MM.1S (cell line): ENCODE measurements around the gene CNTNAP2.

Experiments used
- DNase-seq: peaks from one replicate; pipeline ENCODE4 v3.0.0-alpha.2; 2015
- H2AFZ ChIP-seq: fragments of 300-600 bp; sonication (generic); 2 replicates; pipeline ENCODE4 v1.6.0; 2016; ENCODE audit warnings: antibody characterized with exemption, low read length
- H3F3A ChIP-seq: fragments of 300-600 bp; sonication (generic); 2 replicates; pipeline ENCODE4 v1.6.1; 2016; ENCODE audit warnings: mild to moderate bottlenecking, antibody characterized with exemption, low read length, moderate library complexity, mixed read lengths; ENCODE audit not compliant: insufficient read depth
- H3K27ac ChIP-seq: fragments of 300-600 bp; sonication (generic); 2 replicates; pipeline ENCODE4 v1.5.1; 2016; ENCODE audit warnings: mild to moderate bottlenecking, low read length
- H3K27me3 ChIP-seq: fragments of 300-600 bp; sonication (generic); replicated peaks from 2 replicates; pipeline ENCODE4 v1.6.0; 2016; ENCODE audit warnings: low read length; ENCODE audit not compliant: insufficient read depth
- H3K36me3 ChIP-seq: fragments of 300-600 bp; sonication (generic); replicated peaks from 2 replicates; pipeline ENCODE4 v1.6.1; 2016; ENCODE audit warnings: mild to moderate bottlenecking, low read length, mixed read lengths; ENCODE audit not compliant: insufficient read depth
- H3K4me1 ChIP-seq: fragments of 300-600 bp; sonication (generic); 2 replicates; pipeline ENCODE4 v1.6.1; 2016; ENCODE audit warnings: low read length, mixed read lengths
- H3K4me2 ChIP-seq: fragments of 300-600 bp; sonication (generic); 2 replicates; pipeline ENCODE4 v1.6.0; 2016; ENCODE audit warnings: low read depth, low read length
- H3K4me3 ChIP-seq: fragments of 300-600 bp; sonication (generic); 2 replicates; pipeline ENCODE4 v1.5.1; 2016; ENCODE audit warnings: low read length, mixed read lengths
- H3K79me2 ChIP-seq: fragments of 300-600 bp; sonication (generic); 2 replicates; pipeline ENCODE4 v1.6.1; 2016; ENCODE audit warnings: mixed run types, low read length, mixed read lengths
- H3K9ac ChIP-seq: fragments of 300-600 bp; sonication (generic); 2 replicates; pipeline ENCODE4 v1.6.1; 2016; ENCODE audit warnings: low read length, mixed read lengths
- H3K9me2 ChIP-seq: fragments of 300-600 bp; sonication (generic); replicated peaks from 2 replicates; pipeline ENCODE4 v1.6.1; 2016; ENCODE audit warnings: mild to moderate bottlenecking, low read length, mixed read lengths; ENCODE audit not compliant: insufficient read depth
- H3K9me3 ChIP-seq: fragments of 300-600 bp; sonication (generic); replicated peaks from 2 replicates; pipeline ENCODE4 v1.6.1; 2016; ENCODE audit warnings: mild to moderate bottlenecking, low read length, mixed read lengths; ENCODE audit not compliant: insufficient read depth
- H4K20me1 ChIP-seq: fragments of 300-600 bp; sonication (generic); 2 replicates; pipeline ENCODE4 v1.6.1; 2016; ENCODE audit warnings: mild to moderate bottlenecking, low read length, moderate library complexity, mixed read lengths; ENCODE audit not compliant: insufficient read depth
- CTCF ChIP-seq: fragments of 300-600 bp; sonication (generic); IDR thresholded peaks from 2 replicates; pipeline ENCODE4 v1.5.1; 2016; ENCODE audit warnings: antibody characterized with exemption, low read length, mixed read lengths
- EZH2 ChIP-seq: fragments of 300-600 bp; sonication (generic); optimal IDR thresholded peaks from 2 replicates; pipeline ENCODE3; 2017; ENCODE audit warnings: low read depth, mild to moderate bottlenecking, antibody characterized with exemption, low read length, mixed read lengths
- EZH2phosphoT487 ChIP-seq: fragments of 300-600 bp; sonication (generic); IDR thresholded peaks from 2 replicates; pipeline ENCODE4 v1.6.1; 2018; ENCODE audit warnings: antibody characterized with exemption, low read length

The CNTNAP2 gene

GRCh38 chr7:147638566-147638965, 1522.0 kb downstream of the CNTNAP2 start:
- H4K20me1 ChIP-seq = no peaks in the 10 kb centered on the region
- no peak for TF ChIP-seq CTCF
- no peak for TF ChIP-seq EZH2
- TF ChIP-seq EZH2phosphoT487 = no peak
- H3K27ac ChIP-seq = no peak overlapping the region
- H3K27me3 ChIP-seq = no peaks in the 10 kb centered on the region
- H3K4me1 ChIP-seq = no peaks in the 10 kb centered on the region
- H3K4me2 ChIP-seq = no peak overlapping the region
- H3K9ac ChIP-seq = no peak overlapping the region
- no peaks in the 10 kb centered on the region for H3K9me2 ChIP-seq
- no peak for DNase-seq
- no peak overlapping the region for H3K4me3 ChIP-seq
- H3K36me3 ChIP-seq = no peaks in the 10 kb centered on the region
- no peaks in the 10 kb centered on the region for H3K9me3 ChIP-seq
- no peak overlapping the region for H2AFZ ChIP-seq
- no peaks in the 10 kb centered on the region for H3F3A ChIP-seq
- no peaks in the 10 kb centered on the region for H3K79me2 ChIP-seq

DNA sequence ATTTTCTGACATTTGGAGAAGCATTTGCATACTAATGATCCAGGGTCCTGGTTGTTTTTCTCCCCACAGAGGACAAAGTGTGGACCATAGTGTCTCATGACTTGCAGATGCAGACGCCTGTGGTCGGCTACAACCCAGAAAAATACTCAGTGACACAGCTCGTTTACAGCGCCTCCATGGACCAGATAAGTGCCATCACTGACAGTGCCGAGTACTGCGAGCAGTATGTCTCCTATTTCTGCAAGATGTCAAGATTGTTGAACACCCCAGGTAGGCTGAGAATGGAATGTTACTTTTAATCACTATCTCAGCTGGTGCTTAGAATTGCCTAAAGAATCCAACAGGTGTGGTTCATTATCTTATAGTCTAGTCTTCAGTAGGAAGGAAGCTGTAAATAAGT, 1522.4 kb downstream of the CNTNAP2 start:
- no peaks in the 10 kb centered on the region for H3K4me1 ChIP-seq
- no peaks in the 10 kb centered on the region for H3F3A ChIP-seq
- no peak overlapping the region for H3K27ac ChIP-seq
- no peak overlapping the region for H3K9ac ChIP-seq
- no peak overlapping the region for H3K4me3 ChIP-seq
- H3K9me2 ChIP-seq = no peaks in the 10 kb centered on the region
- TF ChIP-seq CTCF (no peak), EZH2phosphoT487 (no peak), EZH2 (no peak)
- H3K27me3 ChIP-seq = no peaks in the 10 kb centered on the region
- H3K4me2 ChIP-seq = no peak overlapping the region
- no peaks in the 10 kb centered on the region for H4K20me1 ChIP-seq
- H3K9me3 ChIP-seq = no peaks in the 10 kb centered on the region
- no peaks in the 10 kb centered on the region for H3K36me3 ChIP-seq
- H3K79me2 ChIP-seq = no peaks in the 10 kb centered on the region
- no peak overlapping the region for H2AFZ ChIP-seq
- DNase-seq = no peak

DNA sequence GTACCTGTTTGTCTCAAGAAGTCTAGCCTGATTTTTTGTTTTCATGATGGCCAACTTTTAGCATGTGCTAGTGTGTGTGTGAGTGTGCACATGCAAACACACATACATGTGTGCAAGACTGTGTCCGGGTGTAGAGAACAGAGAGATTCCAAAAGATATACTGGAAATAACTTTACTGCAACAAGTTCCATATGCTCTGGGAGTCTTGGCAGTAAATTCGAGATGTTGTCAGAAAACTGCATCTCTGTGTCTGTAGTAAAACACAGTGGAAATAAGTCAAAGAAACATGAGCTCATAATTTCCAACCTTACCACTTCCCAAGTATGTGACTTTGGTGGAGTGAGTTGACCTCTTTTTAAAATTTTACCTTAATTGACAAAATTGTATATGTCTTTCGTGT, 1523.2 kb downstream of the CNTNAP2 start:
- no peak overlapping the region for H3K4me2 ChIP-seq
- no peak overlapping the region for H3K9ac ChIP-seq

More for the DNA sequence above, 1523.2 kb downstream of the CNTNAP2 start:
- H3K4me1 ChIP-seq = no peaks in the 10 kb centered on the region
- H3K27me3 ChIP-seq = no peaks in the 10 kb centered on the region
- no peaks in the 10 kb centered on the region for H3K79me2 ChIP-seq
- no peaks in the 10 kb centered on the region for H3F3A ChIP-seq
- no peaks in the 10 kb centered on the region for H3K9me3 ChIP-seq
- no peaks in the 10 kb centered on the region for H3K9me2 ChIP-seq
- no peak for DNase-seq
- H4K20me1 ChIP-seq = no peaks in the 10 kb centered on the region
- H3K4me3 ChIP-seq = no peak overlapping the region
- TF ChIP-seq EZH2phosphoT487 = no peak
- TF ChIP-seq CTCF = no peak
- no peak for TF ChIP-seq EZH2
- no peaks in the 10 kb centered on the region for H3K36me3 ChIP-seq
- no peak overlapping the region for H3K27ac ChIP-seq
- no peak overlapping the region for H2AFZ ChIP-seq
